Lower lobe of right lung (tissue), 2 donors: Measurements from ENCODE around the gene RORC. TPM values are rescaled to one million over a fixed set of nuclear protein-coding genes. Genes with fewer than 3 reads are reported as not detected.

Source experiments
- ATAC-seq, 2 donors: fragments of 200-7000 bp; cut with Tn5 transposase; one replicate each; pipeline ENCODE4 v1.9.1; 2020 to 2022; ENCODE audit warnings: mild to moderate bottlenecking in 2 of 2, moderate library complexity in 2 of 2
- DNase-seq: peaks from one replicate; pipeline ENCODE4 v3.0.0-alpha.2; 2020
- H3K27ac ChIP-seq: fragments of 200-600 bp; one replicate; pipeline ENCODE4 v1.8.0; 2022
- H3K27me3 ChIP-seq: fragments of 200-600 bp; one replicate; pipeline ENCODE4 v1.8.0; 2022; ENCODE audit warnings: low read depth
- H3K36me3 ChIP-seq: fragments of 200-600 bp; one replicate; pipeline ENCODE4 v1.8.0; 2022; ENCODE audit warnings: mild to moderate bottlenecking
- H3K4me1 ChIP-seq: fragments of 200-600 bp; one replicate; pipeline ENCODE4 v1.8.0; 2022
- H3K4me3 ChIP-seq: fragments of 200-600 bp; one replicate; pipeline ENCODE4 v1.8.0; 2022; ENCODE audit warnings: mild to moderate bottlenecking
- H3K9me3 ChIP-seq: fragments of 200-600 bp; one replicate; pipeline ENCODE4 v1.8.0; 2022
- CTCF ChIP-seq: fragments of 200-600 bp; IDR thresholded peaks from one replicate; pipeline ENCODE4 v1.8.0; 2022; ENCODE audit warnings: antibody characterized with exemption, mild to moderate bottlenecking
- intact Hi-C: fragments of 100-400 bp; cut with DNase I; formaldehyde crosslinking; loops from one replicate; pipeline ENCODE4 v1.11.0; 2022
- total RNA-seq: library from RNA; stranded (reverse); fragmentation: NEBNext Ultra II Directional; extraction: Animal tissue kit (Norgen Biotek cat#: 25700); gene quantifications from one replicate; pipeline ENCODE4 v1.2.1, GENCODE V29; 2021
- donor health status: DM: no; HTN: yes; CAD: no; lungs with severe emphysema.

Gene RORC
- total RNA-seq, 1 donor from 2014 or later = 21.7 TPM

GRCh38 chr1:151831256-151831591 is 378 bp downstream of the RORC start:
- intact Hi-C loops = no loop called here

GRCh38 chr1:151830055-151830454 is 1.5 kb downstream of the RORC start:
- Histone ChIP-seq H3K27me3 (no peaks in the 10 kb centered on the region), H3K27ac (no peak overlapping the region), H3K4me1 (peaks cover 39% of the 10 kb centered on the region), H3K9me3 (no peaks in the 10 kb centered on the region), H3K36me3 (no peaks in the 10 kb centered on the region), H3K4me3 (no peak overlapping the region)
- no peak for DNase-seq
- ATAC-seq = no peak
- TF ChIP-seq CTCF = no peak
- intact Hi-C loops = no loop called here

More at GRCh38 chr1:151831256-151831591, 378 bp downstream of the RORC start:
- Histone ChIP-seq H3K4me3 (peak overlapping the region; percentile 56), H3K27me3 (no peaks in the 10 kb centered on the region), H3K9me3 (no peaks in the 10 kb centered on the region), H3K4me1 (peaks cover 39% of the 10 kb centered on the region), H3K36me3 (no peaks in the 10 kb centered on the region), H3K27ac (peak overlapping the region; percentile 80)
- no peak for TF ChIP-seq CTCF
- DNase-seq = no peak
- no peak for ATAC-seq

GRCh38 chr1:151829352-151830046 is 2.1 kb downstream of the RORC start:
- no peak for ATAC-seq
- intact Hi-C loops = no loop called here
- no peaks in the 10 kb centered on the region for H3K9me3 ChIP-seq
- H3K4me3 ChIP-seq = no peak overlapping the region
- H3K27ac ChIP-seq = no peak overlapping the region
- H3K27me3 ChIP-seq = no peaks in the 10 kb centered on the region
- peaks cover 39% of the 10 kb centered on the region for H3K4me1 ChIP-seq
- H3K36me3 ChIP-seq = no peaks in the 10 kb centered on the region
- no peak for DNase-seq
- TF ChIP-seq CTCF = no peak

GRCh38 chr1:151828921-151829320 is 2.7 kb downstream of the RORC start:
- TF ChIP-seq CTCF = no peak
- ATAC-seq = no peak
- DNase-seq = peak; percentile 65
- Histone ChIP-seq H3K36me3 (no peaks in the 10 kb centered on the region), H3K9me3 (no peaks in the 10 kb centered on the region), H3K4me3 (no peak overlapping the region), H3K4me1 (peaks cover 39% of the 10 kb centered on the region), H3K27ac (no peak overlapping the region), H3K27me3 (no peaks in the 10 kb centered on the region)
- intact Hi-C loops = no loop called here

- intact Hi-C loops = no loop called here
- no peak for ATAC-seq
- H3K27ac ChIP-seq = no peak overlapping the region
These were observed 3.7 kb downstream of the RORC start for GRCh38 chr1:151827853-151828252.

More at GRCh38 chr1:151827853-151828252, 3.7 kb downstream of the RORC start:
- no peak for DNase-seq
- H3K4me1 ChIP-seq = peaks cover 32% of the 10 kb centered on the region
- no peaks in the 10 kb centered on the region for H3K36me3 ChIP-seq
- no peak overlapping the region for H3K4me3 ChIP-seq
- H3K9me3 ChIP-seq = no peaks in the 10 kb centered on the region
- H3K27me3 ChIP-seq = no peaks in the 10 kb centered on the region
- TF ChIP-seq CTCF = no peak
